ENCODE results near the gene C1QBP.

C1QBP gene

GRCh38 chr17:5485270-5486205 lies 46.6 kb upstream of the C1QBP start, which contains the start of gene DERL2:
DERL2 (minus strand) TSS chr17:5486178; CDS start chr17:5486161, 17 bp downstream.
- no peak for TF ChIP-seq CTCF (IDR thresholded peaks at IDR 0.05; ENCODE audit: low read length)
- no peak for TF ChIP-seq EZH2phosphoT487 (IDR thresholded peaks at IDR 0.05; ENCODE audit: low read length)
- TF ChIP-seq EZH2 (optimal IDR thresholded peaks at IDR 0.05; ENCODE audit: low read depth, low read length), result no peak
- Histone ChIP-seq H2AFZ (ENCODE audit: low read length) (peak within 1 kb of the TSS; percentile 90), H3K27ac (ENCODE audit: low read length) (peak within 1 kb of the TSS; percentile 99), H3K36me3 (replicated peaks; ENCODE audit: insufficient read depth, low read length) (peaks cover 31% of the 10 kb centered on the region), H3K27me3 (replicated peaks; ENCODE audit: insufficient read depth, low read length) (no peaks in the 10 kb centered on the region), H3K4me1 (ENCODE audit: low read length) (peaks cover 13% of the 10 kb centered on the region; the same call in 1 of the 2 replicates), H3K9ac (ENCODE audit: low read length) (peak within 1 kb of the TSS; percentile 99), H3K4me3 (ENCODE audit: low read length) (peak within 1 kb of the TSS; percentile 88), H3K79me2 (ENCODE audit: low read length) (peaks cover 81% of the 10 kb centered on the region), H3K9me2 (replicated peaks; ENCODE audit: insufficient read depth, low read length) (no peaks in the 10 kb centered on the region), H4K20me1 (ENCODE audit: insufficient read depth, low read length) (no peaks in the 10 kb centered on the region), H3K9me3 (replicated peaks; ENCODE audit: insufficient read depth, low read length) (no peaks in the 10 kb centered on the region), H3K4me2 (ENCODE audit: low read depth, low read length) (peak within 1 kb of the TSS; percentile 86), H3F3A (ENCODE audit: insufficient read depth, low read length) (peaks cover 8% of the 10 kb centered on the region; the same call in 1 of the 2 replicates)
- DNase-seq, result peak; percentile 11

GRCh38 chr17:5481451-5481850 lies 42.5 kb upstream of the C1QBP start:
- H2AFZ ChIP-seq (ENCODE audit: low read length), result no peak overlapping the region
- DNase-seq, result no peak
- no peak overlapping the region for H3K27ac ChIP-seq (ENCODE audit: low read length)
- no peaks in the 10 kb centered on the region for H3K9me2 ChIP-seq (replicated peaks; ENCODE audit: insufficient read depth, low read length)
- no peak overlapping the region for H3K4me2 ChIP-seq (ENCODE audit: low read depth, low read length)
- no peak overlapping the region for H3K4me3 ChIP-seq (ENCODE audit: low read length)
- TF ChIP-seq CTCF (IDR thresholded peaks at IDR 0.05; ENCODE audit: low read length), result no peak
- no peak for TF ChIP-seq EZH2phosphoT487 (IDR thresholded peaks at IDR 0.05; ENCODE audit: low read length)
- TF ChIP-seq EZH2 (optimal IDR thresholded peaks at IDR 0.05; ENCODE audit: low read depth, low read length), result no peak
- H3K9ac ChIP-seq (ENCODE audit: low read length), result no peak overlapping the region
- peaks cover 5% of the 10 kb centered on the region; the same call in 1 of the 2 replicates for H3K4me1 ChIP-seq (ENCODE audit: low read length)
- no peaks in the 10 kb centered on the region for H3K9me3 ChIP-seq (replicated peaks; ENCODE audit: insufficient read depth, low read length)
- peaks cover 7% of the 10 kb centered on the region for H3K36me3 ChIP-seq (replicated peaks; ENCODE audit: insufficient read depth, low read length)
- H3F3A ChIP-seq (ENCODE audit: insufficient read depth, low read length), result peaks cover 1% of the 10 kb centered on the region; the same call in 1 of the 2 replicates
- H3K79me2 ChIP-seq (ENCODE audit: low read length), result peaks cover 62% of the 10 kb centered on the region
- no peaks in the 10 kb centered on the region for H4K20me1 ChIP-seq (ENCODE audit: insufficient read depth, low read length)
- no peaks in the 10 kb centered on the region for H3K27me3 ChIP-seq (replicated peaks; ENCODE audit: insufficient read depth, low read length)

- Histone ChIP-seq H3K9me2 (replicated peaks; ENCODE audit: insufficient read depth, low read length) (no peaks in the 10 kb centered on the region), H3K36me3 (replicated peaks; ENCODE audit: insufficient read depth, low read length) (peaks cover 7% of the 10 kb centered on the region), H3K27ac (ENCODE audit: low read length) (no peak overlapping the region), H2AFZ (ENCODE audit: low read length) (no peak overlapping the region), H3K79me2 (ENCODE audit: low read length) (peaks cover 62% of the 10 kb centered on the region), H3K4me2 (ENCODE audit: low read depth, low read length) (no peak overlapping the region), H3K9ac (ENCODE audit: low read length) (no peak overlapping the region), H3F3A (ENCODE audit: insufficient read depth, low read length) (no peaks in the 10 kb centered on the region), H3K4me1 (ENCODE audit: low read length) (peaks cover 5% of the 10 kb centered on the region; the same call in 1 of the 2 replicates), H3K27me3 (replicated peaks; ENCODE audit: insufficient read depth, low read length) (no peaks in the 10 kb centered on the region), H3K4me3 (ENCODE audit: low read length) (no peak overlapping the region), H4K20me1 (ENCODE audit: insufficient read depth, low read length) (no peaks in the 10 kb centered on the region), H3K9me3 (replicated peaks; ENCODE audit: insufficient read depth, low read length) (no peaks in the 10 kb centered on the region)
- TF ChIP-seq CTCF (IDR thresholded peaks at IDR 0.05; ENCODE audit: low read length) (no peak), EZH2 (optimal IDR thresholded peaks at IDR 0.05; ENCODE audit: low read depth, low read length) (no peak), EZH2phosphoT487 (IDR thresholded peaks at IDR 0.05; ENCODE audit: low read length) (no peak)
- no peak for DNase-seq
Observed at GRCh38 chr17:5480962-5481361, 42.0 kb upstream of the C1QBP start.

All from MM.1S (cell line).